LoVo (cell line): ENCODE results near the gene ATP8B3.

ENCODE experiments used
- DNase-seq: peaks from one replicate; pipeline ENCODE4 v3.0.0-alpha.2; 2016; ENCODE audit warnings: low spot score

The ATP8B3 gene

GRCh38 chr19:1757468-1758230, 54.4 kb downstream of the ATP8B3 start:
- no peak for DNase-seq

- no peak for DNase-seq
Observed at GRCh38 chr19:1756705-1757465, 55.2 kb downstream of the ATP8B3 start.

- no peak for DNase-seq
Observed at GRCh38 chr19:1756264-1756663, 55.8 kb downstream of the ATP8B3 start.

- no peak for DNase-seq
Observed at GRCh38 chr19:1755467-1756171, 56.5 kb downstream of the ATP8B3 start.

- no peak for DNase-seq
Observed at GRCh38 chr19:1754636-1755466, 57.2 kb downstream of the ATP8B3 start.

- no peak for DNase-seq
Observed at GRCh38 chr19:1754018-1754635, 57.9 kb downstream of the ATP8B3 start.

- DNase-seq = no peak
Observed at GRCh38 chr19:1752757-1753728, 59.0 kb downstream of the ATP8B3 start, which contains the start of gene ONECUT3. Gene ONECUT3, plus strand, starts transcription at chr19:1753506. Its CDS starts 157 bp downstream, at chr19:1753663.

- DNase-seq = no peak
Observed at GRCh38 chr19:1752009-1752756, 59.9 kb downstream of the ATP8B3 start.

- DNase-seq = no peak
Observed at GRCh38 chr19:1751367-1752008, 60.6 kb downstream of the ATP8B3 start.

- DNase-seq = no peak
Observed at GRCh38 chr19:1750343-1751021, 61.6 kb downstream of the ATP8B3 start.

- no peak for DNase-seq
Observed at GRCh38 chr19:1749373-1750342, 62.4 kb downstream of the ATP8B3 start.

GRCh38 chr19:1748873-1749341, 63.2 kb downstream of the ATP8B3 start:
- no peak for DNase-seq

- DNase-seq = peak; percentile 83
Observed at GRCh38 chr19:1748115-1748872, 63.8 kb downstream of the ATP8B3 start.

GRCh38 chr19:1747285-1748114, 64.6 kb downstream of the ATP8B3 start:
- peak; percentile 95 for DNase-seq
